Activated naive CD8-positive, alpha-beta T cell treated with anti-CD3 and anti-CD28 coated beads for 36 hours (primary cell): ENCODE measurements around the gene OR11G2. TPM values are rescaled to one million over a fixed set of nuclear protein-coding genes. Genes with fewer than 3 reads are reported as not detected.
"Not testable (repeated sequence)": the region's sequence is repeated elsewhere in the genome, so short reads cannot be mapped to it uniquely, and the experiment has no call there.

Source experiments
- DNase-seq: peaks from one replicate; pipeline ENCODE4 v3.0.0; 2021
- H3K27ac Mint-ChIP-seq: one replicate; pipeline ENCODE4 v1.8.0; 2022; ENCODE audit warnings: mild to moderate bottlenecking, moderate library complexity, mixed read lengths
- H3K27me3 Mint-ChIP-seq: one replicate; pipeline ENCODE4 v1.8.0; 2022; ENCODE audit warnings: mild to moderate bottlenecking, mixed read lengths
- H3K36me3 Mint-ChIP-seq: one replicate; pipeline ENCODE4 v1.8.0; 2021; ENCODE audit warnings: mild to moderate bottlenecking, mixed read lengths
- H3K4me1 Mint-ChIP-seq: one replicate; pipeline ENCODE4 v1.8.0; 2021; ENCODE audit warnings: mixed read lengths
- H3K4me3 Mint-ChIP-seq: one replicate; pipeline ENCODE4 v1.8.0; 2022; ENCODE audit warnings: mild to moderate bottlenecking, moderate library complexity, mixed read lengths
- H3K9me3 Mint-ChIP-seq: one replicate; pipeline ENCODE4 v1.8.0; 2022; ENCODE audit warnings: mixed read lengths
- total RNA-seq, 2 experiments: library from RNA; stranded (reverse); gene quantifications; one replicate each; pipeline ENCODE4 v1.2.3, GENCODE V29; 2021

OR11G2 gene
- total RNA-seq, 2 experiments from 2014 or later: not detected

- no peaks in the 10 kb centered on the region for H3K36me3 Mint-ChIP-seq
- H3K4me3 Mint-ChIP-seq: no peak overlapping the region
- no peaks in the 10 kb centered on the region for H3K4me1 Mint-ChIP-seq
- H3K27ac Mint-ChIP-seq: no peak overlapping the region
- DNase-seq: no peak
- H3K27me3 Mint-ChIP-seq: peaks cover 11% of the 10 kb centered on the region
- H3K9me3 Mint-ChIP-seq: no peaks in the 10 kb centered on the region
Observed at GRCh38 chr14:20195911-20196310, 5.2 kb downstream of the OR11G2 start.

- Mint-ChIP-seq H3K27ac (no peak overlapping the region), H3K4me1 (no peaks in the 10 kb centered on the region), H3K9me3 (no peaks in the 10 kb centered on the region), H3K27me3 (peaks cover 11% of the 10 kb centered on the region), H3K4me3 (no peak overlapping the region), H3K36me3 (no peaks in the 10 kb centered on the region)
- DNase-seq: no peak
Observed at GRCh38 chr14:20197459-20197858, 6.8 kb downstream of the OR11G2 start.

GRCh38 chr14:20198991-20199390 lies 8.3 kb downstream of the OR11G2 start:
- H3K36me3 Mint-ChIP-seq: no peaks in the 10 kb centered on the region
- no peak overlapping the region for H3K4me3 Mint-ChIP-seq
- H3K4me1 Mint-ChIP-seq: no peaks in the 10 kb centered on the region
- no peaks in the 10 kb centered on the region for H3K9me3 Mint-ChIP-seq
- peaks cover 11% of the 10 kb centered on the region for H3K27me3 Mint-ChIP-seq
- no peak overlapping the region for H3K27ac Mint-ChIP-seq
- no peak for DNase-seq

- Mint-ChIP-seq H3K4me1 (no peaks in the 10 kb centered on the region), H3K9me3 (no peaks in the 10 kb centered on the region), H3K27ac (no peak overlapping the region), H3K27me3 (no peaks in the 10 kb centered on the region), H3K4me3 (no peak overlapping the region), H3K36me3 (no peaks in the 10 kb centered on the region)
- DNase-seq: no peak
Observed at GRCh38 chr14:20204721-20205120, 14.0 kb downstream of the OR11G2 start.

- no peaks in the 10 kb centered on the region for H3K4me1 Mint-ChIP-seq
- H3K36me3 Mint-ChIP-seq: no peaks in the 10 kb centered on the region
- H3K27ac Mint-ChIP-seq: no peak overlapping the region
- DNase-seq: no peak
- H3K27me3 Mint-ChIP-seq: peaks cover 4% of the 10 kb centered on the region
- H3K4me3 Mint-ChIP-seq: no peak overlapping the region
- H3K9me3 Mint-ChIP-seq: no peaks in the 10 kb centered on the region
Observed at GRCh38 chr14:20209595-20209994, 18.9 kb downstream of the OR11G2 start.

- H3K9me3 Mint-ChIP-seq, DNase-seq, H3K36me3 Mint-ChIP-seq, H3K27me3 Mint-ChIP-seq, H3K27ac Mint-ChIP-seq, H3K4me3 Mint-ChIP-seq, H3K4me1 Mint-ChIP-seq: not testable (repeated sequence)
Observed at GRCh38 chr14:20212406-20212805, 21.7 kb downstream of the OR11G2 start.

- Mint-ChIP-seq H3K27ac (no peak overlapping the region), H3K9me3 (no peaks in the 10 kb centered on the region), H3K27me3 (peaks cover 8% of the 10 kb centered on the region), H3K36me3 (no peaks in the 10 kb centered on the region), H3K4me1 (no peaks in the 10 kb centered on the region), H3K4me3 (no peak overlapping the region)
- no peak for DNase-seq
Observed at GRCh38 chr14:20215196-20215595, 24.5 kb downstream of the OR11G2 start.

GRCh38 chr14:20219033-20219432 lies 28.3 kb downstream of the OR11G2 start:
- no peak for DNase-seq
- H3K4me3 Mint-ChIP-seq: no peak overlapping the region
- no peaks in the 10 kb centered on the region for H3K4me1 Mint-ChIP-seq
- H3K36me3 Mint-ChIP-seq: no peaks in the 10 kb centered on the region
- peaks cover 7% of the 10 kb centered on the region for H3K27me3 Mint-ChIP-seq
- no peaks in the 10 kb centered on the region for H3K9me3 Mint-ChIP-seq
- H3K27ac Mint-ChIP-seq: no peak overlapping the region

GRCh38 chr14:20223410-20223809 lies 32.7 kb downstream of the OR11G2 start, which contains the start of gene OR11H6:
OR11H6 (plus strand) TSS chr14:20223710; CDS start chr14:20223710, 0 bp downstream.
- no peaks in the 10 kb centered on the region for H3K4me1 Mint-ChIP-seq
- H3K27ac Mint-ChIP-seq: no peak within 1 kb of the TSS
- H3K9me3 Mint-ChIP-seq: peaks cover 3% of the 10 kb centered on the region
- no peak within 1 kb of the TSS for H3K4me3 Mint-ChIP-seq
- peaks cover 13% of the 10 kb centered on the region for H3K27me3 Mint-ChIP-seq
- H3K36me3 Mint-ChIP-seq: no peaks in the 10 kb centered on the region
- no peak for DNase-seq

- no peak within 1 kb of the TSS for H3K27ac Mint-ChIP-seq
- H3K36me3 Mint-ChIP-seq: no peaks in the 10 kb centered on the region
- no peak within 1 kb of the TSS for H3K4me3 Mint-ChIP-seq
- H3K4me1 Mint-ChIP-seq: no peaks in the 10 kb centered on the region
- peaks cover 13% of the 10 kb centered on the region for H3K9me3 Mint-ChIP-seq
- no peak for DNase-seq
- peaks cover 9% of the 10 kb centered on the region for H3K27me3 Mint-ChIP-seq
Observed at GRCh38 chr14:20228681-20229080, 38.0 kb downstream of the OR11G2 start, which contains the start of gene OR11H7. OR11H7 (plus strand) TSS chr14:20228981.

- H3K4me1 Mint-ChIP-seq, H3K36me3 Mint-ChIP-seq, DNase-seq, H3K27me3 Mint-ChIP-seq, H3K27ac Mint-ChIP-seq, H3K4me3 Mint-ChIP-seq, H3K9me3 Mint-ChIP-seq: not testable (repeated sequence)
Observed at GRCh38 chr14:20235415-20235814, 44.7 kb downstream of the OR11G2 start.

- no peaks in the 10 kb centered on the region for H3K27me3 Mint-ChIP-seq
- no peaks in the 10 kb centered on the region for H3K4me1 Mint-ChIP-seq
- H3K27ac Mint-ChIP-seq: no peak overlapping the region
- peaks cover 8% of the 10 kb centered on the region for H3K9me3 Mint-ChIP-seq
- DNase-seq: no peak
- H3K36me3 Mint-ChIP-seq: peaks cover 5% of the 10 kb centered on the region
- H3K4me3 Mint-ChIP-seq: no peak overlapping the region
Observed at GRCh38 chr14:20247646-20248246, 57.0 kb downstream of the OR11G2 start.

Other genes starting within 250 kb of the OR11G2 start
- gene OR4K15, start 215.3 kb upstream of the OR11G2 start, total RNA-seq: not detected
- gene OR4Q2, start 188.7 kb upstream of the OR11G2 start, total RNA-seq: not detected
- not detected for gene OR4K14, start 171.6 kb upstream of the OR11G2 start, total RNA-seq
- not detected for gene OR4K13, start 154.9 kb upstream of the OR11G2 start, total RNA-seq
- gene OR4L1, start 130.9 kb upstream of the OR11G2 start, total RNA-seq: not detected
- gene OR4K17, start 80.2 kb upstream of the OR11G2 start, total RNA-seq: not detected
- not detected for gene OR4N5, start 52.1 kb upstream of the OR11G2 start, total RNA-seq
- not detected for gene OR11H6, start 32.8 kb downstream of the OR11G2 start, total RNA-seq
- not detected for gene OR11H7, start 38.1 kb downstream of the OR11G2 start, total RNA-seq
- not detected for gene OR11H4, start 48.4 kb downstream of the OR11G2 start, total RNA-seq
- gene TTC5, start 115.1 kb downstream of the OR11G2 start, total RNA-seq: 10 to 100 TPM; 27.5 to 27.7 TPM
- gene CCNB1IP1, start 142.4 kb downstream of the OR11G2 start, total RNA-seq: 10 to 100 TPM; 70.5 to 73.1 TPM
- gene PARP2, start 152.7 kb downstream of the OR11G2 start, total RNA-seq: 10 to 100 TPM; 42.9 to 46.5 TPM
- gene TEP1, start 222.6 kb downstream of the OR11G2 start, total RNA-seq: 10 to 100 TPM; 21.6 to 22.1 TPM
- under 1 TPM; 0.50 to 0.68 TPM for gene KLHL33, start 245.3 kb downstream of the OR11G2 start, total RNA-seq